DMS53 treated with DMSO at 0.1 percent for 48 hours (cell line): Measurements from ENCODE around the gene PCARE.
"Not testable (repeated sequence)": the region's sequence is repeated elsewhere in the genome, so short reads cannot be mapped to it uniquely, and the experiment has no call there.

Source experiments
- DNase-seq: peaks from one replicate; lab custom pipeline; 2025; ENCODE audit not compliant: unreplicated experiment; lab: John Stamatoyannopoulos, UW

Gene PCARE

GRCh38 chr2:29097569-29097968 is 23.2 kb upstream of the PCARE start:
- no peak for DNase-seq

- no peak for DNase-seq
Observed at GRCh38 chr2:29096969-29097368, 22.6 kb upstream of the PCARE start.

DNA sequence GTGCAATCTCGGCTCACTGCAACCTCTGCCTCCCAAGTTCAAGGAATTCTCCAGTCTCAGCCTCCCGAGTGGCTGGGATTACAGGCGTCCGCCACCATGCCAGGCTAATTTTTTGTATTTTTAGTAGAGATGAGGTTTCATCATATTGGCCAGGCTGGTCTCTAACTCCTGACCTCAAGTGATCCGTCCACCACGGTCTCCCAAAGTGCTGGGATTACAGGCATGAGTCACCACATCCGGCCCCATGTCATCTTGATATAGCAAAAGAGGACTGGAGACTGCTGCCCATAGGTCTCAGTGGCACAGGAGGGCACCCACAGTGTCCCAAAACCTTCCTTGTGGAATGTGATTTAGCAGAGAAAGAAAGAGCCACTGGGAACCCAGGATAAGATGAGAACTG is 16.0 kb upstream of the PCARE start:
- not testable (repeated sequence) for DNase-seq

- no peak for DNase-seq
Observed at GRCh38 chr2:29084554-29084953, 10.2 kb upstream of the PCARE start.

- DNase-seq: no peak
Observed at GRCh38 chr2:29082804-29083495, 8.6 kb upstream of the PCARE start.

DNA sequence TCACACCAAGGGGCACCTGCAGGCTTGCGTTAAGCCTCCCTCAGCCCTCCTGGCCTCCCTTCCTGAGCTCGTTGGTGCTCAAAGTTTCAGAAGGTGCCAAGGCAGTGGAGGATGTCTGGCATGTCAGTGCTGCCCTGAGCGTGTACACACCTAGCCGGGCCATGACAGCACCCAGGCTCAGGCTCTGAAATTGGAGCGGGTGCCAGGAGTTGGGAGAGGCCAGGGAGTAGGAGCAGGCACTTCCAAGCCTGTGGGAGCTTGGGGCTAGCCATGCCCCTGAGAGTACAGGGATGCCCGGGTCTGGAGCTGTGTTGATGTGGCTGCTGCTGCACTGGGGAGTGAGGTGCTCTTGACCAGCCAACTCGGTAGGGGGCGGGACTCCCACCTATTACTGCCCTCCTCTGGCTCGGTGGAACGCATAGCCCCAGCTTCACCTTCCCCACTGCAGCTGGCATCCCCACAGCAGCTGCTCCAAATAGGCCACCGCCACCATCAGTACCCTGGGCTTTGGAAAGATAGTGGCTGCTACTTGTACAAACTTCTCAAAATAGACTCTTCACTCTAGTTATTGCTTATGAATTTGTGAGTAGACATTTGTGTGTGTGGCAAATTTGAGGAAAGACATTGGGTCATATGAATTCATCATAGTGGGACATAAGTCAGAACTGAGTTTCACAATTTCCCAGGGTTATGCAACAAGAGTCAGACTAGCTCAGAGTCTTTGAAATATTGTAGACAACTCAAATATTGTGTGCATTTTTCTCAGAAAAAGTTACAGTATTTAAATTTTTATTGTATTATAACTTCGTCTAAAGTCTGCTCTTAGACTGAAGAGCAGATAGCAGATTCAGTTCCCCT is 6.8 kb upstream of the PCARE start:
- DNase-seq: no peak

GRCh38 chr2:29079887-29080286 is 5.6 kb upstream of the PCARE start:
- no peak for DNase-seq

- DNase-seq: no peak
Observed at GRCh38 chr2:29075894-29076705, 1.8 kb upstream of the PCARE start.

- DNase-seq: no peak
Observed at GRCh38 chr2:29073933-29074332, 390 bp downstream of the PCARE start.

DNA sequence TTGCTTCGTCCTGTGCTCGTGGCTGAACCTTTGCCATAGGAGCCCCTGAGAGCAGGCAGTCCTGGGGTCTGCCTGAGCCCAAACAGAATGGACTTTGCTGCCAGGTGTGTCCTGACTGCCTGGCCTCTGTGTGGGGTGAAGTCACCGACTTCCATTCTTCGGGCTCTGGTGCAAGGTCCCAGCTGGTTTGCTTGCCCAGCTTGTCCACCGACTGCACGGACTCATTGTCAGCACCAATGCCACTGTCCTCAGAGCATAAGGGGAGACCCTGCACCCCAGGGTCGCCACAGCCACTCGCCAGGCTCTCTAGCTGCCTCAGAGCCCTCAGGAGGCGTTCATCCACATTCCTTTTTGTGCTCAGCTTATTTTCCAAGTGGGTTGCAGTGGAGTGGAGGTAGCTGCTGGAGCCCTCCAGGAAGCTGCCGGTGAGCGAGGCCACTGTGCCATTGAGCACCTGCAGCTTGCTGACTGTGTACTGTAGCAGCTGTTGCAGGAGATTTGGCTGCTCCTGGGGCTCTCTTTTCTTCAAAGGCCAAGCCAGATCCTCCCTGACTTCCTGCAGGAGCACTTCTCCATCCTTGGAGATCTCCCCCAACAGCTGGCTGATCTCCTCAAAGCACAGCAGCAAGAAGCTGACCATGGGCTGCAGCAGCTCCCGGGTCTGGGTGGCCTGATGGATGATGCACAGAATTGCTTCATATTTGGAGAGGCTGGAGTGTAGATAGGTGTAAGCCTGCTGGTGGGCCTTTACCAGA is 1.2 kb downstream of the PCARE start:
- DNase-seq: no peak

- no peak for DNase-seq
Observed at GRCh38 chr2:29072251-29072650, 2.1 kb downstream of the PCARE start.

DNA sequence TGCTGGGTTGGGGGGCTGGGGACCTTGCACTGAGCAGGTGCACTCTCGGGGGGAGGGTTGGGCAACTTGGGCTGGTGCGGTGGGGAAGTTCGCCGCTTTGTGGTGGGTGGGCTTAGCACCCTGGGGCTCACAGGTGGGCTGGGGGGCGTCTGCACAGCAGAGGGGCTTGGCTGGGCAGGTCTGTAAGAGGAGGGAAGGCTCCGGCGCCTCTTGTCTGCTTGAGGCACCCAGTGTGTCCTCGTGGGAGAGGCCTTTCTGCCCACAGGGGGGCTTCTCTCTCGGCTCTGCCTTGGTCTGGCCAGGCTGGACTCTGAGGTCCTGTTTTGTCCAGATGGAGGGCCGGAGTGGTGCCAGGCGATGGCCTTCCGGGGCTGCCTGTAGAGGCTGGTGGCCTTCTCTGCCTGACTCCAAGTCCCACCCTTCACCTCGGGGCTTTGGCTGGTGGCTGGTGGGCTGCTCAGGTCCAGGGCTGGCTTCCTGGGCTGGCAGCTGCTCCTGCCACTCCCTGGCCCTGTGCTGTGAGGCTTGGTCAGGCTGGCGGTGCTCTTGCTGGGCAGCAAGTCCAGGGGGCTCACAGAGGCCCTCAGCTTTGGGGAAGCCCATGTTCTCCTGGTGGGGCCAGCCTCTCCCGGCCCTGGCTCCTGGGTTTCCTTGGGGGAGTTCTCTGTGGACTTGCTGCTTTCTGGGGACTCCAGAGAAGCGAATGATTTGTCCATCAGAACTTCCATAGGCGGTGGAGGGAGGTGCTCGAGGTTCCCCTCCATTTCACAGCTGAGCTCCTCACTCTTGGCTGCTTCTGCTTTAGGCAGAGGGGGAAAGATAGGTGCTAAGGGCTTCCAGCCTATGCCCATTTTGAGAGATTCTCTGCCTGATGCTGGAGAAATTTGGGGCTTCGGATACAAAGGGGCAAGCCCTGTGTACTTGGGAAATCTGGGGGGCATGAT is 3.0 kb downstream of the PCARE start:
- DNase-seq: no peak

DNA sequence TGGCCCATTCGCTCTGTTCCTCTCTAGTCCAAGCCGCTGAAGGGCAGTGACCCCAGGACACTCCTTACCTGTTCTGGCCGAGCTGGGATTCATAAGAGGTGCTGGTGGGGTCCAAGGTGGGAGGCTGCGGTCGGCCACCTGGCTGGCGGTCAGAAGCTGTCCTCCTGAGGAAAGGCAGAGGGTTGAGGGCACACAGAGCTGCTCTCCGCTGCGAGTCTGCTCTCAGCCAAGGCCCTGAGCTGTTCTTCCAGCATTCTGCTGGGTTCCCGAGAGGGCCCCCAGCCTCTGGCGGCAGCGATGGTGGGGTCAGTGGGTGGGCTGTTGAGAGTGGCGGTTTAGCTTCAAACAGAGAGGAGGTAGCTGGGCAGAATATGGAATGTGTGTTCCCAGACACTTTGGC is 3.8 kb downstream of the PCARE start:
- DNase-seq: no peak

- DNase-seq: no peak
Observed at GRCh38 chr2:29068513-29068912, 5.8 kb downstream of the PCARE start.

DNA sequence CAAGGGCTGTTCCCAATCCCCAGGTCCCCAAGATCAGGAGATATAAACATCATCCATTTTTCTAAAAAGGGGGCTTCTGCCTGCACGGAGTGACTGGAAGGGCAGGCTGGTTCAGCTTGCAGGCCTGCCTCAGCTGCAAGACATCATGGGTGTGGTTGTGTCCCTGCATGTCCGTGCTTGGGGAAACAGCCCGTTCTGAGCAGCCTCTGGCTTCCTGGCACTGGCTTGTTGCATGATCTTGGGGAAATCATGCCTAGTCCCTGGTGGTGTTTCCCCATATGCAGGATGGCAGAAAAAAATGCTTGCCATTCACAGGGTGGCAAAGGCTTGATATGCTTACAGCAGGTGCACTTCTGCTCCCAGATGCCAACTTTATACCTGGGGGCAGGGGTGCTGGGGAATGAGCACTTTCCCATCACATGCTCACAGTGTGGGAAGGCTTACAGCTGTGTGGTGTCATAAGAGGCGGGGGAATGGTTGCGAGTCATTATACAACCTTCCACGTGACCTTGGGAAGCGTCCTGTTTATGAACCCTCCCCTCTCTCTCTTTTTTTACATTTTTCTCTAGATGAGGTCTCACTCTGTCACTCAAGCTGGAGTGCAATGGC is 7.2 kb downstream of the PCARE start:
- no peak for DNase-seq

- DNase-seq: no peak
Observed at GRCh38 chr2:29066271-29066860, 8.0 kb downstream of the PCARE start.

- DNase-seq: no peak
Observed at GRCh38 chr2:29065068-29065811, 9.1 kb downstream of the PCARE start.

GRCh38 chr2:29064746-29065067 is 9.6 kb downstream of the PCARE start:
- DNase-seq: no peak

- no peak for DNase-seq
Observed at GRCh38 chr2:29064346-29064715, 10.0 kb downstream of the PCARE start.
